ENCODE results near the gene NLRC3.

DNA sequence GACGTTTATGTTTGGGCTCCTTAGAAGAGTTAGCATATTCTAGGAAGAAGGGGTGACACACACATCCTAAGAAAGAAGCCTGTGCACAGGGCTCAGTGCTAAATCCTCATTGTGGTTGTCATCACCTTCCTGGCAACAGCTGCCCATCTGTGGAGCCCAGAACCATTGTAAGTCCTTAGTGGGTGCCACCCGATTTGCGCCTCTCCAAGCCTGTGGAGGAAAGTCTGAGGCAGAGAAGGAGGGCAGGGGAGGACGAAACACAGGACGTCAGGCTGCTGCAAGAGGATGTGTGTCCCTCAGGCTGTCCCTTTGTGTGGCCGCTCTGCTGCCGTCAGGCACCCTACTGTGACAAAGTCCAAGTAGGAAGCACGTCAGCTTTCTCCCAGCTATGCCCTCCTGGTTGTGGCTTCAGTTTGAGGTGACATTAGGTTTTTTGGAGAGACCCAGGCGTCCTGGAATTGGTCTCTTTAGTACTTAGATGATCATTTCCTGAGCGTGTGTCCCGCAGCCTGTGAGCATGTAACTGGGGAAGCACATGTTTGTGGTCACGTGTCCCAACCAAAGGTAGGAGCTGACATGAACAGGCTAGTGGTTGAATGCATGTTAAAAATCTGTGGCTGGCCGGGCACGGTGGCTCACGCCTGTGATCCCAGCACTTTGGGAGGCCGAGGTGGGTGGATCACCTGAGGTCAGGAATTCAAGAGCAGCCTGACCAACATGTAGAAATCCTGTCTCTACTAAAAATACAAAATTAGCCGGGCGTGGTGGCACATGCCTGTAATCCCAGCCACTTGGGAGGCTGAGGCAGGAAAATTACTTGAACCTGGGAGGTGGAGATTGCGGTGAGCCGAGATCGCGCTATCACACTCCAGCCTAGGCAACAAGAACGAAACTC, 65.7 kb downstream of the NLRC3 start:
- TF ChIP-seq CEBPB (IDR thresholded peaks at IDR 0.05): no peak
- TF ChIP-seq, protein P1, sequence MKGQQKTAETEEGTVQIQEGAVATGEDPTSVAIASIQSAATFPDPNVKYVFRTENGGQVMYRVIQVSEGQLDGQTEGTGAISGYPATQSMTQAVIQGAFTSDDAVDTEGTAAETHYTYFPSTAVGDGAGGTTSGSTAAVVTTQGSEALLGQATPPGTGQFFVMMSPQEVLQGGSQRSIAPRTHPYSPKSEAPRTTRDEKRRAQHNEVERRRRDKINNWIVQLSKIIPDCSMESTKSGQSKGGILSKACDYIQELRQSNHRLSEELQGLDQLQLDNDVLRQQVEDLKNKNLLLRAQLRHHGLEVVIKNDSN (IDR thresholded peaks at IDR 0.05): no peak
